HFF-Myc (cell line): Measurements from ENCODE around the gene NDST3.
A peak's percentile ranks its signal among the peaks of the same experiment; 100 is the strongest.

Source experiments
- DNase-seq: peaks from one replicate; pipeline ENCODE4 v3.0.0-alpha.2; 2011; ENCODE audit warnings: low read depth; ENCODE audit errors: extremely low read depth
- H3K4me3 ChIP-seq: replicated peaks from 2 replicates; pipeline ENCODE4 v1.5.1; 2011; ENCODE audit warnings: low read depth, mild to moderate bottlenecking, control low read depth, low read length
- CTCF ChIP-seq: IDR thresholded peaks from 2 replicates; pipeline ENCODE4 v1.5.1; 2012; ENCODE audit warnings: mild to moderate bottlenecking, low read depth, low read length, control low read depth; ENCODE audit errors: missing control alignments

Gene NDST3

GRCh38 chr4:118124997-118125396 lies 90.7 kb downstream of the NDST3 start:
- no peak for TF ChIP-seq CTCF
- no peak overlapping the region for H3K4me3 ChIP-seq
- no peak for DNase-seq

GRCh38 chr4:118139241-118139640 lies 105.0 kb downstream of the NDST3 start:
- no peak overlapping the region for H3K4me3 ChIP-seq
- DNase-seq = no peak
- TF ChIP-seq CTCF = no peak

DNA sequence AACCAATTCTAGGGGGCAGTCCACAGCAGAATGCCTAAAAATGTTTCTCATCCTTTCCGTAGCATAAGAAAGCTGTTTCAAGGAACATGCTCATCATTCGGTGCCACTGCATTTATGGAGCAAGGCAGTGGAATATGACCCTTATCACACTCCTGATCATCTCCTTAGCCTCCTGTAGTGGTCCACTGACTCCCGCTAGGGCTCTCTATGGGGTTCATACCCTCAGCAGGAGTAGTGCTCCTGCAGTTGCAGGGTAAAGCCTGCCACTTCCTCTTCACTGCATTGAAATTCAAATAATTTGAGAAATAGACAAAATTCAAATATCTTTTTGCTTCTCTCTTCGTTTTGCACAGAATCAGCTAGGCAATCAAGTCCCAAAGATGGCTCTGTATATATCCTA lies 107.0 kb downstream of the NDST3 start:
- no peak for DNase-seq
- no peak for TF ChIP-seq CTCF
- no peak overlapping the region for H3K4me3 ChIP-seq

GRCh38 chr4:118154649-118155048 lies 120.4 kb downstream of the NDST3 start:
- DNase-seq = peak; percentile 75
- no peak for TF ChIP-seq CTCF
- no peak overlapping the region for H3K4me3 ChIP-seq

GRCh38 chr4:118155516-118155915 lies 121.2 kb downstream of the NDST3 start:
- H3K4me3 ChIP-seq = no peak overlapping the region
- no peak for TF ChIP-seq CTCF
- no peak for DNase-seq

DNA sequence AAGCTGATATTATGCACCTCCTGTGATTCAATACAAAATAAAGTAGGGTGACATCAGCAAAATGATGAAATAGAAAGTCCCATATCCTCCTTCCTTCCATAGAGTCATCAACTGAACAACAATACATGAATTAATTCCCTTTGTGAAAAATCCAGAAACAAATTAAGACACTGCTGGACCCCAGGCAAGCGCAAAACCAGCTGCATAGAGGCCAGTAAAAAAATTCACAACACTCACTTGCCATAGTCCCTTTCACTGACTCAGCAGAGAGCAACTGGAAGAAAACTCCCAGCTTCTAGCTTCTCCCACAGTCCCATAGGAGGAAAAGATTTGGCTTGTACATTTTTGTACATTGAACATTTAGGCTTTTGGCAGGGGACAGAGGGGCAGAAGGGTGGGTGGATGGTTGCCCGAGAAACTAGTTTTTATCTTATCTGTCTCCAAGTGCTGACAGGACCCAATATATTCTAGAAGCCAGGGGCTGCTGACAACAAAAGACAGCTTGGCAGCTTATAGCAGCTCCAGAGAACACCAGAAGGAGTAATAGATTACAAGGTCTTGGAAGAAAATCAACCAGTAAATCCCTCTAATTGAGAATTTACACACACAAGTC lies 124.6 kb downstream of the NDST3 start:
- H3K4me3 ChIP-seq = no peak overlapping the region
- DNase-seq = no peak
- no peak for TF ChIP-seq CTCF

- TF ChIP-seq CTCF = no peak
- no peak for DNase-seq
- H3K4me3 ChIP-seq = no peak overlapping the region
Measured at GRCh38 chr4:118167306-118167705, 133.0 kb downstream of the NDST3 start.
